B cell (primary cell): ENCODE results near the gene EVI5L. TPM values are rescaled to one million over a fixed set of nuclear protein-coding genes. Genes with fewer than 3 reads are reported as not detected.
A peak's percentile ranks its signal among the peaks of the same experiment; 100 is the strongest.

Source experiments
- ATAC-seq: fragments of 200-7000 bp; cut with Tn5 transposase; one replicate; pipeline ENCODE4 v1.10.0; 2021; ENCODE audit warnings: low read depth, mild to moderate bottlenecking, moderate number of reproducible peaks, moderate library complexity
- CTCF ChIA-PET: fragments of 350-600 bp; sonication (Branson Sonifier 250); formaldehyde crosslinking; loops from one replicate; lab custom pipeline; 2021; ENCODE audit warnings: antibody characterized with exemption, inconsistent platforms; lab: Charles Lee
- POLR2A ChIA-PET: fragments of 350-600 bp; sonication (Branson Sonifier 250); formaldehyde crosslinking; loops from one replicate; lab custom pipeline; 2021; ENCODE audit warnings: antibody characterized with exemption; lab: Charles Lee
- DNase-seq: peaks from one replicate; pipeline ENCODE4 v3.0.0; 2013
- H2AFZ ChIP-seq: 2 replicates; pipeline ENCODE4 v1.6.1; 2012; ENCODE audit warnings: mild to moderate bottlenecking, low read depth, low read length; ENCODE audit not compliant: insufficient read depth, poor library complexity, severe bottlenecking
- H3K27ac ChIP-seq, 2 donors: 1 replicate in 1 of 2; 2 replicates in 1 of 2; pipeline ENCODE4 v1.5.1; 2012 to 2013; ENCODE audit warnings: low read length in 2 of 2, mild to moderate bottlenecking in 2 of 2, moderate library complexity in 1 of 2
- H3K27me3 ChIP-seq, 4 experiments: fragments of 200-600 bp in 1 of 4; sonication (generic) in 1 of 4; replicated peaks in 1 of 4; 1 replicate in 2 of 4; 2 replicates in 2 of 4; pipeline versions ENCODE4 v1.6.1 to v1.7.0; 2013 to 2016; ENCODE audit warnings: low read length in 3 of 4, mild to moderate bottlenecking in 2 of 4, mixed read lengths in 1 of 4, moderate library complexity in 1 of 4; ENCODE audit not compliant: insufficient read depth in 4 of 4, control insufficient read depth in 3 of 4; ENCODE audit errors: control extremely low read depth in 1 of 4
- H3K36me3 ChIP-seq, 2 experiments: replicated peaks in 1 of 2; 1 replicate in 1 of 2; 2 replicates in 1 of 2; pipeline versions ENCODE4 v1.6.1 to v1.7.1; 2013; ENCODE audit warnings: low read length in 1 of 2; ENCODE audit not compliant: insufficient read depth in 2 of 2, control insufficient read depth in 1 of 2; ENCODE audit errors: control extremely low read depth in 1 of 2, extremely low read depth in 1 of 2
- H3K4me1 ChIP-seq, 2 donors: fragments of 200-600 bp in 1 of 2; sonication (generic) in 1 of 2; 1 replicate in 1 of 2; 2 replicates in 1 of 2; pipeline versions ENCODE4 v1.5.1 to v1.6.1; 2013 to 2017; ENCODE audit warnings: low read length in 2 of 2; ENCODE audit not compliant: control insufficient read depth in 2 of 2, insufficient read depth in 2 of 2
- H3K4me2 ChIP-seq: replicated peaks from 2 replicates; pipeline ENCODE3; 2012; ENCODE audit warnings: mild to moderate bottlenecking, low read depth, low read length; ENCODE audit not compliant: poor library complexity, severe bottlenecking
- H3K4me3 ChIP-seq, 5 experiments: fragments of 200-600 bp in 1 of 5; sonication (generic) in 1 of 5; 1 replicate in 3 of 5; 2 replicates in 2 of 5; pipeline versions ENCODE4 v1.5.1 to v1.7.0; 2011 to 2016; ENCODE audit warnings: low read length in 4 of 5, mild to moderate bottlenecking in 4 of 5, low read depth in 2 of 5, control low read depth in 1 of 5, moderate library complexity in 1 of 5; ENCODE audit not compliant: insufficient read depth in 1 of 5; ENCODE audit errors: control extremely low read depth in 1 of 5, extremely low read depth in 1 of 5
- H3K79me2 ChIP-seq: fragments of 200-600 bp; sonication (generic); one replicate; pipeline ENCODE4 v1.6.0; 2016; ENCODE audit warnings: low read length; ENCODE audit not compliant: control insufficient read depth, insufficient read depth
- H3K9ac ChIP-seq: fragments of 200-600 bp; sonication (generic); 2 replicates; pipeline ENCODE4 v1.6.1; 2017; ENCODE audit warnings: mild to moderate bottlenecking, low read length, moderate library complexity
- H3K9me3 ChIP-seq, 3 donors: one replicate each; pipeline versions ENCODE4 v1.6.1 to v1.7.1; 2013; ENCODE audit warnings: low read length in 2 of 3; ENCODE audit not compliant: control insufficient read depth in 2 of 3, insufficient read depth in 1 of 3; ENCODE audit errors: control extremely low read depth in 1 of 3
- H4K20me1 ChIP-seq: 2 replicates; pipeline ENCODE4 v1.6.0; 2012; ENCODE audit warnings: mild to moderate bottlenecking, low read length; ENCODE audit not compliant: insufficient read depth, control insufficient read depth, poor library complexity, severe bottlenecking
- H3K27ac Mint-ChIP-seq: one replicate; pipeline ENCODE4 v1.8.0; 2021; ENCODE audit warnings: mixed read lengths
- H3K27me3 Mint-ChIP-seq: one replicate; pipeline ENCODE4 v1.8.0; 2021; ENCODE audit warnings: mixed read lengths
- H3K4me1 Mint-ChIP-seq: one replicate; pipeline ENCODE4 v1.8.0; 2021; ENCODE audit warnings: mixed read lengths
- H3K4me3 Mint-ChIP-seq: one replicate; pipeline ENCODE4 v1.8.0; 2021; ENCODE audit warnings: mixed read lengths
- H3K9me3 Mint-ChIP-seq: one replicate; pipeline ENCODE4 v1.8.0; 2022; ENCODE audit warnings: mixed read lengths; ENCODE audit not compliant: insufficient read depth
- CTCF ChIP-seq: fragments of 200-600 bp; IDR thresholded peaks from one replicate; pipeline ENCODE4 v1.8.0; 2022; ENCODE audit warnings: antibody characterized with exemption, mild to moderate bottlenecking
- EZH2 ChIP-seq: IDR thresholded peaks from 2 replicates; pipeline ENCODE4 v1.6.1; 2012; ENCODE audit warnings: borderline replicate concordance, low read depth, mild to moderate bottlenecking, moderate library complexity, low read length; ENCODE audit not compliant: insufficient read depth, poor library complexity, severe bottlenecking
- WGBS: methylation state at CpG from one replicate; pipeline ENCODE4 v1.1.5; 2013; ENCODE audit warnings: missing lambda C conversion rate; ENCODE audit not compliant: insufficient coverage; 5-methylcytosine and 5-hydroxymethylcytosine counted together
- intact Hi-C: fragments of 100-400 bp; cut with micrococcal nuclease; formaldehyde crosslinking; loops from one replicate; pipeline ENCODE4 v1.10.0; 2022
- polyA plus RNA-seq: library from polyadenylated mRNA; depleted of rRNA; stranded (reverse); fragments of >200 nt; gene quantifications from 2 replicates; pipeline ENCODE4 v1.2.3, GENCODE V29; 2012
- total RNA-seq, 2 donors: library from RNA; stranded (reverse); fragments of 120-200 nt in 1 of 2; gene quantifications; 1 replicate in 1 of 2; 2 replicates in 1 of 2; pipeline versions ENCODE4 v1.2.3 to v1.2.4, GENCODE V29; 2013 to 2022

EVI5L gene
- total and polyA plus RNA-seq, 2 donors (not counting 1 experiment from before 2014, with no cell fraction given), result 7.9 to 11.8 TPM

- peak; percentile 3 for ATAC-seq
- no peak for TF ChIP-seq EZH2
- no peak for TF ChIP-seq CTCF
- Mint-ChIP-seq H3K4me3 (peak overlapping the region; percentile 56), H3K27ac (peak overlapping the region; percentile 37), H3K9me3 (no peaks in the 10 kb centered on the region), H3K4me1 (peaks cover 16% of the 10 kb centered on the region), H3K27me3 (peaks cover 28% of the 10 kb centered on the region)
- H3K27me3 ChIP-seq, result peaks cover 0 to 89% (median 35%) of the 10 kb centered on the region in 4 experiments
- WGBS, result 40% methylated on average over 83 of the region's 83 CpGs
- H3K4me3 ChIP-seq, result no peak overlapping the region
- DNase-seq, result peak; percentile 47
- no peak overlapping the region for H3K9ac ChIP-seq
- no peaks in the 10 kb centered on the region for H4K20me1 ChIP-seq
- no peak overlapping the region for H3K27ac ChIP-seq
- peak overlapping the region; percentile 80 for H3K4me2 ChIP-seq
- peaks cover 30 to 34% of the 10 kb centered on the region in 2 donors for H3K4me1 ChIP-seq
- intact Hi-C loops, result no loop called here
- peaks cover 0 to 38% (median 0%) of the 10 kb centered on the region in 3 donors for H3K9me3 ChIP-seq
- ChIA-PET CTCF (interaction anchor here (0.9 kb wide), 1 partner anchor 63 kb away, joined by 3 read pairs; the partner anchor contains the start of gene CTXN1), POLR2A (interaction anchor here (1.1 kb wide), 1 partner anchor 46 kb away, joined by 5 read pairs; no protein-coding TSS in a partner anchor)
- H3K36me3 ChIP-seq, result peaks cover 0 to 3% of the 10 kb centered on the region in 2 experiments
- H2AFZ ChIP-seq, result no peak overlapping the region
- H3K79me2 ChIP-seq, result no peaks in the 10 kb centered on the region
Measured at GRCh38 chr19:7863157-7863970, 33.3 kb downstream of the EVI5L start.
